Kidney tubule cell (primary cell): Measurements from ENCODE around the gene KRTAP10-4.
A peak's percentile ranks its signal among the peaks of the same experiment; 100 is the strongest.

Experiments used
- DNase-seq: peaks from one replicate; pipeline ENCODE4 v3.0.0-alpha.2; 2018; ENCODE audit warnings: low spot score

Gene KRTAP10-4

DNA sequence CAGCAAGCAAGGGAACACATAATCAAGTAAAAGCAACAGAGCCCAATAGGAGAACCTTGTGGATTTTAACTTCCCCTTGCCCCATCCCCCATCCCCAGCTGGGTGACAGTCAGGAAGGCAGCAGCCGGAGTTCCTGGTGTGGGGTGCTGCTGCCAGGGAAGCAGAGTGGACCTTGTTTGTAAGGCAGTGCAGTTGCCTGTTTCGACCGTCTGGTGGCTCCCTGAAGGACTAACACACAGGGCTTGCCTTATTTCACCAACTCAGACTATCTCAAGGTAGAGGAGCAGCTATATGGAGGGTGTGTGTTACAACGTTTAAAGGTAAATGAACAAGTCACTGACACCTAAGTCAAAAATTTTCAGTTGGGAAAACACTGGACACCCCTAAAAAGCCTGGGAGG lies 45.0 kb downstream of the KRTAP10-4 start:
- DNase-seq, result peak; percentile 2

GRCh38 chr21:44618909-44619308 lies 45.4 kb downstream of the KRTAP10-4 start:
- DNase-seq, result peak; percentile 16

DNA sequence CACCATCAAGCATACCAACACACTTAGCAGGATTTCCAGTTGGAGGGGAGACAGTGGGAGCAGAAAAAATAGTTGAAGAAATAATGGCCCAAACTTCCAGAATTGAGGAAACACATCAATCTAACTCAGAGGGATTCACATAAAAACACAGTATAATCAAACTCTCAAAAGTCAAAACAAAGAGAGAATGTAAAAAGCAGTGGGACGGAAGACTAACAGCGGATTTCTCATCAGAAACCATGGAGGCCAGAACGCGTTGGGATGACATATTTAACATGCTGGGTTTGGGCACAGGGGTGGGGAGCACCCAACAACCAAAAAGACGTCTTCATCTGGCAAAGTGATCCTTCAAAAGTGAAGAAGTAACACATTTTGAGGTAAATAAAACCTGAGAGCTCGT lies 46.4 kb downstream of the KRTAP10-4 start:
- no peak for DNase-seq

- no peak for DNase-seq
These were observed 50.0 kb downstream of the KRTAP10-4 start for GRCh38 chr21:44623575-44623974.
